ENCODE results near the gene SETD2.
A peak's percentile ranks its signal among the peaks of the same experiment; 100 is the strongest.

SETD2 gene

DNA sequence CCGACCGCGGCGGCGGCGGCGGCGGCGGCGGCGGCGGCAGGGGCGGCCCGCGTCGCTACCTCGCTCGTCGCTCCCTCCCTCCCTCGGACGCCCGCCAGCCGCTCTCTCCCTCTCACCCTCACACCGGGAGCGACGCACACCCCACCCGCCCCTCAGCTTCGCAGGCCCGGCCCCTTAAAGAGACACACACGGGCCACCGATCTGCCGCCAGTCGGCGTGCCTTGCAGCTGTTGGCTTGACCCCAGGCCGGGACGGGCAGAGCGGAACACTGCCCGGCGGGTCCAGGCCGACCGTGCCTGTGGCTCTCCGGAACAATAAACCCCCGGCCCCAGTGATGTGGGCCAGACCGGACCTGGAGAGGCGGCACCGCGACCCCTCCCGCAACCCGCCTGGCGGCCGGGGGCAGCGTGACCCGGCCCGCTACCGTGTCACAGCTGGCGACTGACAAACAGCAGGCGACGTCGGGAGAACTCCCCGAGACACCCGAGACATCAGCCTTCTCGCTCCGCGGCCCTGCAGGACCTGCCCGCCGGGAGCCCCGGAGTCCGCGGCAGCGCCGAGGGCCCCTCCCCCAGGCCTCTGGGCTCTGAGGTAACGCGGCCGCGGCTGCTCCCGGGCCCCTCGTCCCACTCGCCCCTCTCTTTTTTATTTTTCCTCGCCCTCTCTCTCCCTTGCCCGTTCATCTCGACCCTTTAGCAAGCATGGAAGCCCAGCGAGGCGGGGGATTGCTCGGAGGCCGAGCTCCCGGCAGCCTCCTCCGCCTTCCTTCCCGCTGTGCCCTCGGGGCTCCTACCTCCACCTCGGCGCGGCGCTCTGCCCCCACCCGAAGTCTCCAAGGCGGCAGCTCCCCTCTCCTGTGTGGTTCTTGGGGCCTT is at the start of gene SETD2:
Gene SETD2 (minus strand): TSS at position 107 of the 875 bp plus-strand sequence. CDS start 189 bp downstream, outside the sequence.
- TF ChIP-seq USF1 (IDR thresholded peaks at IDR 0.05) (0 out of 2 replicates have a peak, but pooled peaks have one; percentile 28), NFIC (IDR thresholded peaks at IDR 0.05) (peak; percentile 30; the same call in 1 of the 2 replicates), REST (IDR thresholded peaks at IDR 0.05; ENCODE audit: low read depth) (no peak), CEBPB (IDR thresholded peaks at IDR 0.05) (no peak; the same call in 1 of the 2 replicates), RAD21 (IDR thresholded peaks at IDR 0.05; ENCODE audit: low read depth) (peak; percentile 47), MAX (IDR thresholded peaks at IDR 0.05) (peak; percentile 85), ZBTB7A (IDR thresholded peaks at IDR 0.05; ENCODE audit: low read depth) (peak; percentile 88), FOXM1 (IDR thresholded peaks at IDR 0.05; ENCODE audit: borderline replicate concordance, low read depth) (peak; percentile 17; the same call in 1 of the 2 replicates), TCF12 (IDR thresholded peaks at IDR 0.05; ENCODE audit: low read depth) (no peak; the same call in 1 of the 2 replicates), CREB1 (IDR thresholded peaks at IDR 0.05; ENCODE audit: low read depth) (peak; percentile 44; the same call in 1 of the 2 replicates), YY1 (IDR thresholded peaks at IDR 0.05; ENCODE audit: low read depth) (no peak), EGR1 (IDR thresholded peaks at IDR 0.05) (no peak), EP300 (IDR thresholded peaks at IDR 0.05; ENCODE audit: borderline replicate concordance) (no peak), TAF1 (IDR thresholded peaks at IDR 0.05; ENCODE audit: low read depth) (peak; percentile 80)

DNA sequence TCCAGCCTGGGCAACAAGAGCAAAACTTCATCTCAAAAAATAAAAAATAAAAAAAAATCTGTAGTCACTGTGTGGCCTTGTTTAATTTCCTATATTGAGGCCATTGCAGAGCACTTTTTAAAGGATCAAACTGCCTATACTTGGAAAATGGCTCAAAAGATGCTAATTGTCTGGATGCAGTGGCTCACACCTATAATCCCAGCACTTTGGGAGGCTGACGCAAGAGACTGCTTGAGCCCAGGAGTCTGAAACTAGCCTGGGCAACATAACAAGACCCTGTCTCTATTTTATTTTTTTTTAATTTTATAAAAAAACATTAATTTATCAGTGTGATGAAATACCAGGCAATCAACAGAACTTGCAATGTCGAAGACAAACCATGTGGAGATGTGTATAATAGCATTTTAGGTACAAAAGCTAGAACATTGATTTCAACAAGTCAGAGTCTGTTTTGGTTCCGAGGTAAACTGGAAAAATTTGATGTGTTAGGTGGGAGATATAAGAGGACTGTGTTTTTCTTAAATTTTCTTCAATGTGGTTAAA is 47.0 kb upstream of the SETD2 start:
- TF ChIP-seq TCF12 (IDR thresholded peaks at IDR 0.05; ENCODE audit: low read depth) (no peak), MAX (IDR thresholded peaks at IDR 0.05) (no peak), USF1 (IDR thresholded peaks at IDR 0.05) (no peak), YY1 (IDR thresholded peaks at IDR 0.05; ENCODE audit: low read depth) (no peak), TEAD4 (IDR thresholded peaks at IDR 0.05) (no peak), EP300 (IDR thresholded peaks at IDR 0.05; ENCODE audit: borderline replicate concordance) (no peak), FOXM1 (IDR thresholded peaks at IDR 0.05; ENCODE audit: borderline replicate concordance, low read depth) (no peak)

- no peak for TF ChIP-seq FOXM1 (IDR thresholded peaks at IDR 0.05; ENCODE audit: borderline replicate concordance, low read depth)
- no peak for TF ChIP-seq CEBPB (IDR thresholded peaks at IDR 0.05)
- no peak for TF ChIP-seq EGR1 (IDR thresholded peaks at IDR 0.05)
- TF ChIP-seq CREB1 (IDR thresholded peaks at IDR 0.05; ENCODE audit: low read depth): no peak
- no peak for TF ChIP-seq YY1 (IDR thresholded peaks at IDR 0.05; ENCODE audit: low read depth)
- TF ChIP-seq USF1 (IDR thresholded peaks at IDR 0.05): no peak
- TF ChIP-seq TEAD4 (IDR thresholded peaks at IDR 0.05): no peak
- TF ChIP-seq NFIC (IDR thresholded peaks at IDR 0.05): no peak
- TF ChIP-seq REST (IDR thresholded peaks at IDR 0.05; ENCODE audit: low read depth): no peak
- no peak for TF ChIP-seq EP300 (IDR thresholded peaks at IDR 0.05; ENCODE audit: borderline replicate concordance)
Observed at GRCh38 chr3:47204875-47205274, 41.0 kb upstream of the SETD2 start.

DNA sequence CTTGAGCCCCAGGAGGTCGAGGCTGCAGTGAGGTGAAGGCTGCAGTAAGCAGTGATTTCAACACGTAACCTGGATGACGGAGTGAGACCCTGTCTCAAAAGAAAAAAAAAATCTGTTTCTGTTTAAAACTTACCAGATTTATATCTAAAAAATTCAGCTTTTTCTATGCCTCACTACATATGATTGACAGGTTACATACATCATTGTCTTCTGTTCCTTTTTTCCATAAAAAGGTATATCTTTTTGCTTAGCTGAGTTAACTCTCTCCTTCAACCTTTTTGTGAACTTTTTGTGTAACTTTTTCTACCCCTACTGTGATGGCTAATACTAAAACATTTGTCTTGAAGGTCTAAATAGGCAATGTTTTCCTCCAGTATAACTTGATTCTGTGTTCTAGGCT is 38.6 kb upstream of the SETD2 start:
- TF ChIP-seq EP300 (IDR thresholded peaks at IDR 0.05; ENCODE audit: borderline replicate concordance): no peak
- no peak for TF ChIP-seq EGR1 (IDR thresholded peaks at IDR 0.05)
- TF ChIP-seq CREB1 (IDR thresholded peaks at IDR 0.05; ENCODE audit: low read depth): no peak
- TF ChIP-seq RAD21 (IDR thresholded peaks at IDR 0.05; ENCODE audit: low read depth): no peak
- TF ChIP-seq ZBTB7A (IDR thresholded peaks at IDR 0.05; ENCODE audit: low read depth): no peak
- no peak for TF ChIP-seq YY1 (IDR thresholded peaks at IDR 0.05; ENCODE audit: low read depth)

- TF ChIP-seq EP300 (IDR thresholded peaks at IDR 0.05; ENCODE audit: borderline replicate concordance): no peak
- no peak for TF ChIP-seq MAX (IDR thresholded peaks at IDR 0.05)
- TF ChIP-seq TAF1 (IDR thresholded peaks at IDR 0.05; ENCODE audit: low read depth): no peak
- TF ChIP-seq ZBTB7A (IDR thresholded peaks at IDR 0.05; ENCODE audit: low read depth): no peak
- TF ChIP-seq NFIC (IDR thresholded peaks at IDR 0.05): no peak
- no peak for TF ChIP-seq RAD21 (IDR thresholded peaks at IDR 0.05; ENCODE audit: low read depth)
- no peak for TF ChIP-seq CEBPB (IDR thresholded peaks at IDR 0.05)
- TF ChIP-seq TCF12 (IDR thresholded peaks at IDR 0.05; ENCODE audit: low read depth): no peak
- TF ChIP-seq EGR1 (IDR thresholded peaks at IDR 0.05): no peak
- TF ChIP-seq FOXM1 (IDR thresholded peaks at IDR 0.05; ENCODE audit: borderline replicate concordance, low read depth): no peak
- TF ChIP-seq TEAD4 (IDR thresholded peaks at IDR 0.05): no peak
- no peak for TF ChIP-seq REST (IDR thresholded peaks at IDR 0.05; ENCODE audit: low read depth)
- TF ChIP-seq YY1 (IDR thresholded peaks at IDR 0.05; ENCODE audit: low read depth): no peak
- no peak for TF ChIP-seq USF1 (IDR thresholded peaks at IDR 0.05)
Observed at GRCh38 chr3:47197287-47197686, 33.4 kb upstream of the SETD2 start.
